IPS-18c (cell line): ENCODE measurements around the gene SLC24A3.

Experiments used
- H3K4me3 ChIP-seq: 2 replicates; pipeline ENCODE4 v1.7.0; 2013; ENCODE audit warnings: low read depth, mild to moderate bottlenecking, low read length, moderate library complexity; ENCODE audit not compliant: insufficient read depth
- H3K9me3 ChIP-seq: one replicate; pipeline ENCODE4 v1.6.1; 2013; ENCODE audit warnings: mild to moderate bottlenecking, low read length, moderate library complexity; ENCODE audit not compliant: control insufficient read depth, insufficient read depth

SLC24A3 gene

GRCh38 chr20:19344341-19344740 is 131.9 kb downstream of the SLC24A3 start:
- H3K9me3 ChIP-seq = no peaks in the 10 kb centered on the region

GRCh38 chr20:19347943-19348456 is 135.6 kb downstream of the SLC24A3 start:
- Histone ChIP-seq H3K9me3 (no peaks in the 10 kb centered on the region), H3K4me3 (no peak overlapping the region)

More at GRCh38 chr20:19344341-19344740, 131.9 kb downstream of the SLC24A3 start:
- H3K4me3 ChIP-seq = no peak overlapping the region; the same call in 1 of the 2 replicates

DNA sequence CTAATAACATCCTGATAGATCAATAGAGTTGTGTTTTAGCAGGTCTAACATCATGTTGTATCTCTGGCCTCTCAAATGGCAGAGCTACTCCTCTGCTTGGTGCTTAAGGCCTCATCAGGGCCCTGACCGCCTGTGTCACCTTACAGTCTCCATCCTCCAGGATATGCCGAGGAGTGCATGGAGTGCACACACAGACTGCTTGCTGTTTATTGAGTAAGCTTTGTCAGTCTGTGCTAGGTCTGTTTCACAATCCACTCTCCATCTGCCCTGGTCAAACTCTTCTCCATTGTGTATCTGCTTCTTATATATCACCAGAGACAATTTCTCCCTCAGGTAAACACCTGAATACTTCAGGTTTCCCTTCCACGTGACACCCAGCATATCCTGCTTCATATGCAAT is 136.1 kb downstream of the SLC24A3 start:
- H3K9me3 ChIP-seq = no peaks in the 10 kb centered on the region
- no peak overlapping the region for H3K4me3 ChIP-seq

DNA sequence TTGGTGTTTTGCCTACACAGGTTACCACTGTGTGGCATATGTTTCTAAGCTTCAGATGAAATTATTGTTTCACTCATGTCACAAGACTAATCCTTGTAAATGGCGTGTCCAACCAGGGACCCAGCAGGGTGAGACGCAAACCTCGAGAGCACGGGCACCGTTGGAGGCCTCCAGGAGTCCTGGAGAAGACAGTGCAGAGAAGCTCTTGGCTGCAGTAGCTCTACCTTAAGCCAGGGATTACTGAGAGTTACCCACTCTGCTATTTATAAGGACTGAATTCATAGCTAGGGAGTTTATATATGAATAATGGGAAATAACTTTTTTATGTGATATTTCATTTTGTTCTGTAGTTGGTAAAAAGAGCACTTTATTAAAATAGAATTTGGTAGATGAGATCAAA is 137.4 kb downstream of the SLC24A3 start:
- no peak overlapping the region for H3K4me3 ChIP-seq

DNA sequence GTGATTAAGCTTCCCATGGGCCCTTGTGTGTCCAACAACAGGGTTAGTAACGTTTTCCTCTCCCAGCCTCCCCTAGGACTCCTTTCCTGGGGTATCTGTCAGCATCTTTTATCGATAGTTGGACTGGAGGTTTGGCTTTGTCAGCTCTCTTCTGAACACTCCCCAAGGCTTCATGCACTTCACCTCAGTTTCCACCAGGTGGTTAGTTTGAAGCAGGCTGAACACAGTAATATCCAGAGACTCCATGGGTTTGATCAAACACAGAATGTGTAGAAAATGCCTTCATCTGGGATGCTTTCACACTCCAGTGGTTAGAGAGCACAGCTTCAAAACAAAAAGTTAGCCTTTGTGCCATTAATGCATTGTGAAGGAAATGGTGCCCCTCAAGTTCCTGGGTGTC is 139.1 kb downstream of the SLC24A3 start:
- Histone ChIP-seq H3K4me3 (no peak overlapping the region), H3K9me3 (no peaks in the 10 kb centered on the region)

More for the DNA sequence above, 137.4 kb downstream of the SLC24A3 start:
- H3K9me3 ChIP-seq = no peaks in the 10 kb centered on the region

DNA sequence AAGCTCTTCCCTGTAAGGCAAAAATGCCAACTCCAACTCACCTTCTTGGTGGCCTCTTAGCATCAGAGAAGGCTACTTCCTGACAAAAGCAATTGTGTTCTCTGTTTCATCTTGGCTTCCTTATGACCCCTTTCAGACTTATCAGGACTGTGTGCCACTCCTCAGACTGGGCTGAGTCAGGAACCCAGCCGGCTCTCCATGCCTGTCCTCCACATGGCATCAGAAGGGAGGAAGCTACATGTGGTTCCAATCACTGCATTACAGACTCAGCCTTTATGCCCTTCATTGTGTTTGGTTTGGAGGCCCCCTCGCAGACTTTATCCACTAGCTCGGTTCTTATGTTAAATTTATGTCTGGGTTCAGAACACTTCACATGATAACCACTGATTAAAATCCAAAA is 142.5 kb downstream of the SLC24A3 start:
- no peak overlapping the region for H3K4me3 ChIP-seq
- no peaks in the 10 kb centered on the region for H3K9me3 ChIP-seq

- no peak overlapping the region for H3K4me3 ChIP-seq
Observed at GRCh38 chr20:19361790-19362189, 149.3 kb downstream of the SLC24A3 start.

GRCh38 chr20:19363476-19363875 is 151.0 kb downstream of the SLC24A3 start:
- Histone ChIP-seq H3K9me3 (no peaks in the 10 kb centered on the region), H3K4me3 (no peak overlapping the region)

More at GRCh38 chr20:19361790-19362189, 149.3 kb downstream of the SLC24A3 start:
- H3K9me3 ChIP-seq = no peaks in the 10 kb centered on the region

- Histone ChIP-seq H3K9me3 (no peaks in the 10 kb centered on the region), H3K4me3 (no peak overlapping the region)
Observed at GRCh38 chr20:19367591-19367990, 155.1 kb downstream of the SLC24A3 start.

DNA sequence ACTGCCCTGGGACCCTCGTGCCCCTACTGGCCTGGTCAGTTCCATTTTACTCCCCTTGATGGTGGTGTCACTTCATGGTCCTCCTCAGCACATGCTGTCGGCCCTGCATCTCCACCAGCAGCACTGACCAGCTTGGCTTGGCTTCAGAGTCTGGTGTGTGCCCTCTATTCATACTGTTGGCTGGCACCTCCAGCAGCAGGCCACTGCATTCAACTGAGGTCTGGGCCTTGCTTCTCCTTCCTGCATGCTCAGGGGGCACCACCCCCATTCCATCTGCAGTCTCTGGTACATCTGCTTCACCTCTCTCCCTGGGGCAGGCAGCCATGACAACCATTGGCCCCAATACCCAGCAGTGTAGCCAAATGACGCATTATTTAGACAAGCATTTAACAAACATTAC is 155.9 kb downstream of the SLC24A3 start:
- H3K4me3 ChIP-seq = no peak overlapping the region

GRCh38 chr20:19370076-19371075 is 157.9 kb downstream of the SLC24A3 start:
- no peak overlapping the region for H3K4me3 ChIP-seq

More for the DNA sequence above, 155.9 kb downstream of the SLC24A3 start:
- H3K9me3 ChIP-seq = no peaks in the 10 kb centered on the region

GRCh38 chr20:19371112-19371511 is 158.7 kb downstream of the SLC24A3 start:
- Histone ChIP-seq H3K4me3 (no peak overlapping the region), H3K9me3 (no peaks in the 10 kb centered on the region)

More at GRCh38 chr20:19370076-19371075, 157.9 kb downstream of the SLC24A3 start:
- H3K9me3 ChIP-seq = no peaks in the 10 kb centered on the region

DNA sequence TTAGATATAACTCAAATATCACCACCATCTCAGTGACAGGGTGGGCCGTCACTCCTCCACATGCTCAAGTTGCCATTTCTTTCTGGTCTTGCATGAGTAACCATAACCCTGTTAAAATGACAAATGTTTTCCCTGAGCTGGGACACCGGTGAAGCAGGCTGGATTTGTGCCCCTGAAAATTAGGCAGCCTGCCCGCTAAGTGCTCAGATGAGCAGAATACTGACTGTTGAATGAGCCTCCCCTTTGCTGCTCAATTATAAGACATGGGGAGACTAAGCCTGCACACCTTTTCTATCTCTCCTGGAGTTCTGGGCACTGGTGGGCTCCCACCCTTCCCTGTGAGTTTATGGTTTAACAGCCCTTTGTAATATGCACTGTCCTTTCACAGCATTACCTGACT is 161.8 kb downstream of the SLC24A3 start:
- H3K9me3 ChIP-seq = no peaks in the 10 kb centered on the region
- no peak overlapping the region for H3K4me3 ChIP-seq

GRCh38 chr20:19375395-19375794 is 163.0 kb downstream of the SLC24A3 start:
- Histone ChIP-seq H3K9me3 (no peaks in the 10 kb centered on the region), H3K4me3 (no peak overlapping the region)

GRCh38 chr20:19375801-19376200 is 163.4 kb downstream of the SLC24A3 start:
- Histone ChIP-seq H3K4me3 (no peak overlapping the region), H3K9me3 (no peaks in the 10 kb centered on the region)

GRCh38 chr20:19376451-19377229 is 164.2 kb downstream of the SLC24A3 start:
- no peak overlapping the region for H3K4me3 ChIP-seq
- no peaks in the 10 kb centered on the region for H3K9me3 ChIP-seq

GRCh38 chr20:19378058-19378457 is 165.6 kb downstream of the SLC24A3 start:
- Histone ChIP-seq H3K9me3 (no peaks in the 10 kb centered on the region), H3K4me3 (no peak overlapping the region)
